ENCODE data around the gene ACO2.

ACO2 gene

GRCh38 chr22:41524809-41525449 is 56.0 kb downstream of the ACO2 start:
- DNase-seq: no peak

GRCh38 chr22:41525450-41526225 is 56.7 kb downstream of the ACO2 start:
- no peak for DNase-seq

GRCh38 chr22:41526226-41526829 is 57.4 kb downstream of the ACO2 start:
- no peak for DNase-seq

GRCh38 chr22:41526830-41527799 is 58.2 kb downstream of the ACO2 start:
- peak; percentile 24 for DNase-seq

GRCh38 chr22:41528132-41528766 is 59.3 kb downstream of the ACO2 start:
- DNase-seq: no peak

GRCh38 chr22:41528938-41529561 is 60.1 kb downstream of the ACO2 start:
- DNase-seq: no peak

GRCh38 chr22:41530890-41531714 is 62.2 kb downstream of the ACO2 start:
- DNase-seq: no peak

GRCh38 chr22:41531715-41532477 is 63.0 kb downstream of the ACO2 start:
- no peak for DNase-seq

- peak; percentile 29 for DNase-seq
Measured at GRCh38 chr22:41532908-41533825, 64.2 kb downstream of the ACO2 start.

- DNase-seq: no peak
Measured at GRCh38 chr22:41534219-41534618, 65.3 kb downstream of the ACO2 start.

GRCh38 chr22:41535244-41535643 is 66.3 kb downstream of the ACO2 start:
- DNase-seq: no peak

GRCh38 chr22:41537203-41537602 is 68.3 kb downstream of the ACO2 start:
- DNase-seq: no peak

GRCh38 chr22:41538583-41538982 is 69.7 kb downstream of the ACO2 start:
- DNase-seq: no peak

GRCh38 chr22:41539146-41540005 is 70.5 kb downstream of the ACO2 start:
- DNase-seq: no peak

- no peak for DNase-seq
Measured at GRCh38 chr22:41540006-41540315, 71.0 kb downstream of the ACO2 start.

GRCh38 chr22:41540365-41540764 is 71.4 kb downstream of the ACO2 start:
- no peak for DNase-seq

GRCh38 chr22:41541484-41541883 is 72.6 kb downstream of the ACO2 start:
- no peak for DNase-seq

GRCh38 chr22:41542224-41542623 is 73.3 kb downstream of the ACO2 start:
- no peak for DNase-seq
